PC-3 (cell line): ENCODE measurements around the gene TFE3.

Experiments used
- EZH2 ChIP-seq: fragments of 300-600 bp; sonication (generic); IDR thresholded peaks from one replicate; pipeline ENCODE4 v1.6.1; 2017; ENCODE audit warnings: antibody characterized with exemption, mild to moderate bottlenecking, low read length; ENCODE audit not compliant: unreplicated experiment
- EZH2phosphoT487 ChIP-seq: fragments of 300-600 bp; sonication (generic); IDR thresholded peaks from 2 replicates; pipeline ENCODE4 v1.6.1; 2018; ENCODE audit warnings: mild to moderate bottlenecking, antibody characterized with exemption, low read length, borderline replicate concordance
- TF ChIP-seq, protein P1 (sequence below): fragments of 300-600 bp; sonication (generic); conservative IDR thresholded peaks from 2 replicates; pipeline ENCODE4 v1.5.1; 2017; ENCODE audit warnings: antibody characterized with exemption, low read depth, mild to moderate bottlenecking, low read length

DNA sequence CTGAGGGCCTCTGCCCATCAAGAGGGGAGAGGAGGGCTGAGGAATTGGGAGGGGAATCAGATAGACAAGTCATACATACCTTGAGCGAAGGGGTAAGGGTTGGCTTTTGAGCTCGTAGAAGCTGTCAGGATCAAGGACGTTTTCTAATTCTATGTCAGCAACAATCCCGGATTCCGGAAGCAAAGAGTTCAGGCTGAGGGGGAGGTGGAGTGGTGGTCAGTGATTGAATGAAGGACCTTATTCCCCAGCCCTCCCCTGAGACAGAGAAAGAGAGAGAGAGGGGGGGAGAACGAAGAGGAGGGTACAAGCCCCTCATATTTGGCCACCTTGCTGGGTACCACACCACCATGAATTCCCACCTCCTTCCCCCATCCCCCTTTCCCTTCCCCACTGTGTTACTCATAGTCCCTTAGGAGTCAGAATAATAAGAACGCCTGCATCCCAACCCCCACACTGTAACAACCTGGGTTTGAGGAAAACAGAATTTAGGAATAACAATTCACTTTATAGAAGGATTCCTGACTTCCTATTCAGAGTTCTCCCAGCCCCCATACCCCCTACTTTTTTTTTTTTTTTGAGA, 2.7 kb downstream of the TFE3 start:
- TF ChIP-seq, protein P1, sequence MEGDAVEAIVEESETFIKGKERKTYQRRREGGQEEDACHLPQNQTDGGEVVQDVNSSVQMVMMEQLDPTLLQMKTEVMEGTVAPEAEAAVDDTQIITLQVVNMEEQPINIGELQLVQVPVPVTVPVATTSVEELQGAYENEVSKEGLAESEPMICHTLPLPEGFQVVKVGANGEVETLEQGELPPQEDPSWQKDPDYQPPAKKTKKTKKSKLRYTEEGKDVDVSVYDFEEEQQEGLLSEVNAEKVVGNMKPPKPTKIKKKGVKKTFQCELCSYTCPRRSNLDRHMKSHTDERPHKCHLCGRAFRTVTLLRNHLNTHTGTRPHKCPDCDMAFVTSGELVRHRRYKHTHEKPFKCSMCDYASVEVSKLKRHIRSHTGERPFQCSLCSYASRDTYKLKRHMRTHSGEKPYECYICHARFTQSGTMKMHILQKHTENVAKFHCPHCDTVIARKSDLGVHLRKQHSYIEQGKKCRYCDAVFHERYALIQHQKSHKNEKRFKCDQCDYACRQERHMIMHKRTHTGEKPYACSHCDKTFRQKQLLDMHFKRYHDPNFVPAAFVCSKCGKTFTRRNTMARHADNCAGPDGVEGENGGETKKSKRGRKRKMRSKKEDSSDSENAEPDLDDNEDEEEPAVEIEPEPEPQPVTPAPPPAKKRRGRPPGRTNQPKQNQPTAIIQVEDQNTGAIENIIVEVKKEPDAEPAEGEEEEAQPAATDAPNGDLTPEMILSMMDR, result no peak
- TF ChIP-seq EZH2phosphoT487, result no peak
- no peak for TF ChIP-seq EZH2
